Astrocyte (in vitro differentiated cells and primary cell): ENCODE results near the gene COX7A2. TPM values are rescaled to one million over a fixed set of nuclear protein-coding genes. Genes with fewer than 3 reads are reported as not detected.

Experiments
- DNase-seq: peaks from one replicate; pipeline ENCODE4 v3.0.0-alpha.2; 2010; ENCODE audit warnings: low read depth
- FAIRE-seq: peaks from 2 replicates; lab custom pipeline; 2011; peaks lifted over from hg19 to GRCh38; lab: Jason Lieb, UNC
- H2AFZ ChIP-seq: 2 replicates; pipeline ENCODE4 v1.6.0; 2012; ENCODE audit warnings: low read depth, low read length, inconsistent platforms
- H3K27ac ChIP-seq: 2 replicates; pipeline ENCODE4 v1.5.1; 2011; ENCODE audit warnings: low read depth, low read length, inconsistent platforms
- H3K27me3 ChIP-seq: 2 replicates; pipeline ENCODE4 v1.6.0; 2011; ENCODE audit warnings: low read length, inconsistent platforms; ENCODE audit not compliant: insufficient read depth
- H3K36me3 ChIP-seq: 2 replicates; pipeline ENCODE4 v1.5.1; 2011; ENCODE audit warnings: low read length, inconsistent platforms; ENCODE audit not compliant: insufficient read depth
- H3K4me1 ChIP-seq: 2 replicates; pipeline ENCODE4 v1.5.1; 2011; ENCODE audit warnings: low read length, inconsistent platforms; ENCODE audit not compliant: insufficient read depth
- H3K4me2 ChIP-seq: 2 replicates; pipeline ENCODE4 v1.6.0; 2012; ENCODE audit warnings: low read length, inconsistent platforms
- H3K4me3 ChIP-seq: 2 replicates; pipeline ENCODE4 v1.5.1; 2011; ENCODE audit warnings: low read depth, mild to moderate bottlenecking, low read length, inconsistent platforms; ENCODE audit not compliant: insufficient read depth
- H3K79me2 ChIP-seq: 2 replicates; pipeline ENCODE4 v1.6.0; 2012; ENCODE audit warnings: mild to moderate bottlenecking, low read length, inconsistent platforms; ENCODE audit not compliant: insufficient read depth
- H3K9ac ChIP-seq: 2 replicates; pipeline ENCODE4 v1.6.0; 2012; ENCODE audit warnings: mild to moderate bottlenecking, low read length, inconsistent platforms
- H3K9me3 ChIP-seq: 2 replicates; pipeline ENCODE4 v1.5.1; 2012; ENCODE audit warnings: low read depth, mild to moderate bottlenecking, low read length, inconsistent platforms; ENCODE audit not compliant: insufficient read depth
- H4K20me1 ChIP-seq: 2 replicates; pipeline ENCODE4 v1.6.0; 2012; ENCODE audit warnings: low read length, inconsistent platforms; ENCODE audit not compliant: insufficient read depth
- H3K27ac Mint-ChIP-seq: one replicate; pipeline ENCODE4 v1.8.0; 2021; ENCODE audit warnings: mild to moderate bottlenecking, mixed read lengths; ENCODE audit not compliant: unreplicated experiment
- H3K27me3 Mint-ChIP-seq: one replicate; pipeline ENCODE4 v1.8.0; 2021; ENCODE audit warnings: low read depth, mixed read lengths; ENCODE audit not compliant: unreplicated experiment
- H3K36me3 Mint-ChIP-seq: one replicate; pipeline ENCODE4 v1.8.0; 2021; ENCODE audit warnings: low read depth, mixed read lengths; ENCODE audit not compliant: unreplicated experiment
- H3K4me1 Mint-ChIP-seq: one replicate; pipeline ENCODE4 v1.8.0; 2021; ENCODE audit warnings: low read depth, mixed read lengths; ENCODE audit not compliant: unreplicated experiment
- H3K4me3 Mint-ChIP-seq: one replicate; pipeline ENCODE4 v1.8.0; 2021; ENCODE audit warnings: mild to moderate bottlenecking, moderate library complexity, mixed read lengths; ENCODE audit not compliant: unreplicated experiment
- H3K9me3 Mint-ChIP-seq: one replicate; pipeline ENCODE4 v1.8.0; 2021; ENCODE audit warnings: mild to moderate bottlenecking, mixed read lengths; ENCODE audit not compliant: unreplicated experiment
- CTCF ChIP-seq: IDR thresholded peaks from 2 replicates; pipeline ENCODE4 v1.5.1; 2011; ENCODE audit warnings: low read depth, mild to moderate bottlenecking, inconsistent platforms, low read length, moderate library complexity; ENCODE audit not compliant: insufficient read depth
- EZH2 ChIP-seq: IDR thresholded peaks from 2 replicates; pipeline ENCODE4 v1.6.1; 2012; ENCODE audit warnings: mild to moderate bottlenecking, low read length, inconsistent platforms; ENCODE audit not compliant: insufficient read depth
- total RNA-seq: library from RNA; stranded (reverse); gene quantifications from 2 replicates; pipeline ENCODE4 v1.2.1, GENCODE V29; 2021

Gene COX7A2
- total RNA-seq, 1 donor from 2014 or later, result 463 TPM

GRCh38 chr6:75222261-75222660 lies 21.3 kb downstream of the COX7A2 start:
- Histone ChIP-seq H4K20me1 (no peaks in the 10 kb centered on the region), H3K9me3 (no peaks in the 10 kb centered on the region), H3K27ac (no peak overlapping the region), H2AFZ (no peak overlapping the region), H3K27me3 (no peaks in the 10 kb centered on the region), H3K4me2 (no peak overlapping the region), H3K79me2 (no peaks in the 10 kb centered on the region), H3K4me3 (no peak overlapping the region), H3K36me3 (no peaks in the 10 kb centered on the region), H3K4me1 (peaks cover 7% of the 10 kb centered on the region), H3K9ac (no peak overlapping the region)
- H3K4me3 Mint-ChIP-seq, result no peak overlapping the region
- no peak for DNase-seq
- H3K27me3 Mint-ChIP-seq, result no peaks in the 10 kb centered on the region
- no peaks in the 10 kb centered on the region for H3K36me3 Mint-ChIP-seq
- peaks cover under 1% of the 10 kb centered on the region for H3K9me3 Mint-ChIP-seq
- TF ChIP-seq CTCF (no peak), EZH2 (no peak)
- FAIRE-seq, result no peak
- no peak overlapping the region for H3K27ac Mint-ChIP-seq
- H3K4me1 Mint-ChIP-seq, result peaks cover 13% of the 10 kb centered on the region

DNA sequence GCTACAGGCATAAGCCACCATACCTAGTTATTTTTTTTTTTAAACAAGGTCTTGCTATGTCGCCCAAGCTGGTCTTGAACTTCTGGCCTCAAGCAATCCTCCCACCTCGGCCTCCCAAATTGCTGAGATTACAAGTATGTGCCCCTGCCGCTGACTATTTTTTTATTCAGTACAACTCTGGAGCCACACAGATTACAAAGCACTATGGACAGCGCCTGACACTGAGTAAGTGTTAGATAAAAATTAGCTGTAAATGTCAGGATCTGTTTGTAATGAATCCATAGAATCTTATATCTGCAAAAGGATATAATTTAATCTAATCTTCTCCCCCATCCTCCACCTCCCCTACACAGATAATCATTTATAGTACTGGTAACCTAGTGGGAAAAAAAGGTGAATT lies 22.5 kb downstream of the COX7A2 start:
- H3K4me1 ChIP-seq, result peaks cover 14% of the 10 kb centered on the region
- no peak overlapping the region for H3K4me2 ChIP-seq
- no peaks in the 10 kb centered on the region for H3K36me3 ChIP-seq
- no peak overlapping the region for H3K9ac ChIP-seq
- H3K27ac ChIP-seq, result no peak overlapping the region
- Mint-ChIP-seq H3K36me3 (no peaks in the 10 kb centered on the region), H3K4me3 (no peak overlapping the region), H3K9me3 (no peaks in the 10 kb centered on the region), H3K27ac (no peak overlapping the region), H3K4me1 (peaks cover 15% of the 10 kb centered on the region), H3K27me3 (no peaks in the 10 kb centered on the region)
- no peaks in the 10 kb centered on the region for H3K27me3 ChIP-seq
- no peaks in the 10 kb centered on the region for H3K9me3 ChIP-seq
- H4K20me1 ChIP-seq, result no peaks in the 10 kb centered on the region
- no peaks in the 10 kb centered on the region for H3K79me2 ChIP-seq
- no peak overlapping the region for H3K4me3 ChIP-seq
- no peak overlapping the region for H2AFZ ChIP-seq
- FAIRE-seq (no peak), DNase-seq (no peak)
- no peak for TF ChIP-seq EZH2
- TF ChIP-seq CTCF, result no peak

- Mint-ChIP-seq H3K9me3 (no peaks in the 10 kb centered on the region), H3K4me3 (no peak overlapping the region), H3K36me3 (no peaks in the 10 kb centered on the region), H3K27ac (no peak overlapping the region), H3K27me3 (no peaks in the 10 kb centered on the region), H3K4me1 (peaks cover 15% of the 10 kb centered on the region)
- Histone ChIP-seq H3K9me3 (no peaks in the 10 kb centered on the region), H3K4me3 (no peak overlapping the region), H3K27ac (no peak overlapping the region), H4K20me1 (no peaks in the 10 kb centered on the region), H3K9ac (no peak overlapping the region), H3K4me1 (peaks cover 14% of the 10 kb centered on the region), H3K36me3 (no peaks in the 10 kb centered on the region), H3K27me3 (no peaks in the 10 kb centered on the region), H2AFZ (no peak overlapping the region), H3K4me2 (no peak overlapping the region), H3K79me2 (no peaks in the 10 kb centered on the region)
- no peak for DNase-seq
- no peak for FAIRE-seq
- TF ChIP-seq CTCF (no peak), EZH2 (no peak)
Measured at GRCh38 chr6:75220357-75220756, 23.2 kb downstream of the COX7A2 start.
